ENCODE results near the gene BTF3.

BTF3 gene

DNA sequence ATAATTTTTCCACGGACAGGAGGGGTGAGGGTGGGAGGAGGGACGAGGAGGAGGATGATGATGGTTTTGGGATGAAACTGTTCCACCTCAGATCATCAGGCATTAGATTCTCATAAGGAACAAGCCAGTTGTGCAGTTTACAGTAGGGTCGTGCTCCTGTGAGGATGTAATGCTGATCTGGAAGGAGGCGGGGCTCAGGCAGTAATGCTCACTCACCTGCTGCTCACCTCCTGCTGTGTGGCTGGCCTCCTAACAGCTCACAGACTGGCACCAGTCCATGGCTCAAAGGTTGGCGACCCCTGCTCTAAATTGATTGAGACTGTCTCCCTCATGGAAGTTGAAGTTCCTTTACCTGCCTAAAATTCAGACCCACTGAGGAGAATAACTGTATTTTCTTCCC lies 34.0 kb downstream of the BTF3 start:
- no peak overlapping the region for H3K27ac ChIP-seq (replicated peaks; ENCODE audit: low read length)
- no peak overlapping the region for H2BK15ac ChIP-seq (ENCODE audit: low read length)
- no peak overlapping the region for H3K23ac ChIP-seq (ENCODE audit: low read depth, low read length, poor library complexity)
- H2AK5ac ChIP-seq (ENCODE audit: low read depth, low read length), result no peak overlapping the region
- H3K27me3 ChIP-seq (ENCODE audit: control insufficient read depth in 3 of 3, insufficient read depth in 3 of 3, low read depth in 1 of 3, low read length in 3 of 3), result peaks cover 0 to 34% (median 0%) of the 10 kb centered on the region in 3 experiments
- no peak overlapping the region for H3K18ac ChIP-seq (ENCODE audit: low read length)
- no peak overlapping the region for H4K8ac ChIP-seq (ENCODE audit: low read depth, low read length)
- H3K4ac ChIP-seq (ENCODE audit: low read length), result no peak overlapping the region
- no peak overlapping the region for H2BK12ac ChIP-seq (ENCODE audit: low read length)
- H3K4me3 ChIP-seq (ENCODE audit: low read length in 2 of 2), result no peak overlapping the region
- H3K9me3 ChIP-seq (replicated peaks in 1 of 2; ENCODE audit: control insufficient read depth in 2 of 2, insufficient read depth in 1 of 2, low read depth in 1 of 2, low read length in 2 of 2), result no peaks in the 10 kb centered on the region
- H4K91ac ChIP-seq (ENCODE audit: low read depth, low read length, poor library complexity), result no peak overlapping the region
- no peak overlapping the region for H3K14ac ChIP-seq (ENCODE audit: low read length)
- no peaks in the 10 kb centered on the region for H3K36me3 ChIP-seq (replicated peaks in 1 of 2; ENCODE audit: control insufficient read depth in 2 of 2, insufficient read depth in 2 of 2, low read length in 2 of 2)
- H3K9ac ChIP-seq (ENCODE audit: low read depth, low read length, poor library complexity), result no peak overlapping the region
- H2BK120ac ChIP-seq (ENCODE audit: low read depth, low read length), result no peak overlapping the region
- no CpG with 5 or more reads among the region's 5 CpGs for WGBS, 2 donors (ENCODE audit: extremely low coverage in 2 of 2, insufficient read length in 2 of 2, insufficient replicate concordance in 1 of 2)
- H2BK5ac ChIP-seq (ENCODE audit: low read length), result no peak overlapping the region
- no peaks in the 10 kb centered on the region for H3K4me1 ChIP-seq (ENCODE audit: control insufficient read depth in 2 of 2, insufficient read depth in 1 of 2, low read depth in 1 of 2, low read length in 2 of 2)
- DNase-seq (ENCODE audit: low spot score), result no peak
- no peak overlapping the region for H3K4me2 ChIP-seq (ENCODE audit: insufficient read depth, low read length, poor library complexity, severe bottlenecking)
- H2AFZ ChIP-seq (ENCODE audit: low read length), result no peak overlapping the region
- H3K79me1 ChIP-seq (ENCODE audit: low read depth, low read length), result no peaks in the 10 kb centered on the region

- Histone ChIP-seq H3K9me3 (replicated peaks in 1 of 2; ENCODE audit: control insufficient read depth in 2 of 2, insufficient read depth in 1 of 2, low read depth in 1 of 2, low read length in 2 of 2) (no peaks in the 10 kb centered on the region), H3K36me3 (replicated peaks in 1 of 2; ENCODE audit: control insufficient read depth in 2 of 2, insufficient read depth in 2 of 2, low read length in 2 of 2) (no peaks in the 10 kb centered on the region), H3K4ac (ENCODE audit: low read length) (no peak overlapping the region), H3K9ac (ENCODE audit: low read depth, low read length, poor library complexity) (no peak overlapping the region), H4K91ac (ENCODE audit: low read depth, low read length, poor library complexity) (no peak overlapping the region), H3K79me1 (ENCODE audit: low read depth, low read length) (no peaks in the 10 kb centered on the region), H2BK15ac (ENCODE audit: low read length) (no peak overlapping the region), H2BK12ac (ENCODE audit: low read length) (no peak overlapping the region), H3K14ac (ENCODE audit: low read length) (no peak overlapping the region), H3K4me2 (ENCODE audit: insufficient read depth, low read length, poor library complexity, severe bottlenecking) (no peak overlapping the region), H2AFZ (ENCODE audit: low read length) (no peak overlapping the region), H3K23ac (ENCODE audit: low read depth, low read length, poor library complexity) (no peak overlapping the region), H4K8ac (ENCODE audit: low read depth, low read length) (no peak overlapping the region), H3K18ac (ENCODE audit: low read length) (no peak overlapping the region), H2BK5ac (ENCODE audit: low read length) (no peak overlapping the region), H3K4me3 (ENCODE audit: low read length in 2 of 2) (no peak overlapping the region), H2AK5ac (ENCODE audit: low read depth, low read length) (no peak overlapping the region), H3K27ac (replicated peaks; ENCODE audit: low read length) (no peak overlapping the region), H3K27me3 (ENCODE audit: control insufficient read depth in 3 of 3, insufficient read depth in 3 of 3, low read depth in 1 of 3, low read length in 3 of 3) (peaks cover 0 to 19% (median 0%) of the 10 kb centered on the region in 3 experiments), H3K4me1 (ENCODE audit: control insufficient read depth in 2 of 2, insufficient read depth in 1 of 2, low read depth in 1 of 2, low read length in 2 of 2) (no peaks in the 10 kb centered on the region), H2BK120ac (ENCODE audit: low read depth, low read length) (no peak overlapping the region)
- no CpG with 5 or more reads among the region's 5 CpGs for WGBS, 2 donors (ENCODE audit: extremely low coverage in 2 of 2, insufficient read length in 2 of 2, insufficient replicate concordance in 1 of 2)
- no peak for DNase-seq (ENCODE audit: low spot score)
Observed at GRCh38 chr5:73534011-73534644, 35.9 kb downstream of the BTF3 start.

DNA sequence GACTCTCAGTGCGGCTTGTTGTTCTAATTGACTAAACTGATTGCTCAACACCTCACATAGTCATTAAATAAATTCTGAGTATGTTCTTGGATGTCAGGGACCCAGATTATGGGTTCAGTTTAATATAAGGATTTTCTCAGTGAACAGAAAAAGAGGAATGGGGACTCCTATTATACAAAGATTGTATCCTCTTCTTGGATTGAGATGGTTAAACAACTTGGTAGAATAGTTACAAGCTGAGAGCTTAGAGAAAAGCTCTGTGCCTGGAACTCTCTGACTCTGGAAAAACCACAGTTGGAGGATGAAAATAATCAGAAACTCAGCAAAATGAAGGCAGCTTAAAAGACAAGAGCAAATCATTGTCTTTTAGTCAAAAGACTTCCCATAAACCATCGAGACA lies 36.7 kb downstream of the BTF3 start:
- H2BK15ac ChIP-seq (ENCODE audit: low read length), result no peak overlapping the region
- no peak overlapping the region for H3K27ac ChIP-seq (replicated peaks; ENCODE audit: low read length)
- no peak overlapping the region for H2BK120ac ChIP-seq (ENCODE audit: low read depth, low read length)
- no peak overlapping the region for H2AK5ac ChIP-seq (ENCODE audit: low read depth, low read length)
- H4K91ac ChIP-seq (ENCODE audit: low read depth, low read length, poor library complexity), result no peak overlapping the region
- H3K4me3 ChIP-seq (ENCODE audit: low read length in 2 of 2), result no peak overlapping the region
- H3K79me1 ChIP-seq (ENCODE audit: low read depth, low read length), result no peaks in the 10 kb centered on the region
- no peaks in the 10 kb centered on the region for H3K9me3 ChIP-seq (replicated peaks in 1 of 2; ENCODE audit: control insufficient read depth in 2 of 2, insufficient read depth in 1 of 2, low read depth in 1 of 2, low read length in 2 of 2)
- no peak overlapping the region for H3K14ac ChIP-seq (ENCODE audit: low read length)
- H2BK5ac ChIP-seq (ENCODE audit: low read length), result no peak overlapping the region
- no peak for DNase-seq (ENCODE audit: low spot score)
- no peaks in the 10 kb centered on the region for H3K4me1 ChIP-seq (ENCODE audit: control insufficient read depth in 2 of 2, insufficient read depth in 1 of 2, low read depth in 1 of 2, low read length in 2 of 2)
- no peak overlapping the region for H4K8ac ChIP-seq (ENCODE audit: low read depth, low read length)
- H3K9ac ChIP-seq (ENCODE audit: low read depth, low read length, poor library complexity), result no peak overlapping the region
- H2BK12ac ChIP-seq (ENCODE audit: low read length), result no peak overlapping the region
- no peaks in the 10 kb centered on the region for H3K36me3 ChIP-seq (replicated peaks in 1 of 2; ENCODE audit: control insufficient read depth in 2 of 2, insufficient read depth in 2 of 2, low read length in 2 of 2)
- H2AFZ ChIP-seq (ENCODE audit: low read length), result no peak overlapping the region
- H3K27me3 ChIP-seq (ENCODE audit: control insufficient read depth in 3 of 3, insufficient read depth in 3 of 3, low read depth in 1 of 3, low read length in 3 of 3), result peaks cover 0 to 10% (median 0%) of the 10 kb centered on the region in 3 experiments
- H3K23ac ChIP-seq (ENCODE audit: low read depth, low read length, poor library complexity), result no peak overlapping the region
- no peak overlapping the region for H3K4me2 ChIP-seq (ENCODE audit: insufficient read depth, low read length, poor library complexity, severe bottlenecking)
- WGBS, 2 donors (ENCODE audit: extremely low coverage in 2 of 2, insufficient read length in 2 of 2, insufficient replicate concordance in 1 of 2), result no CpG with 5 or more reads among the region's 2 CpGs
- H3K18ac ChIP-seq (ENCODE audit: low read length), result no peak overlapping the region
- H3K4ac ChIP-seq (ENCODE audit: low read length), result no peak overlapping the region

DNA sequence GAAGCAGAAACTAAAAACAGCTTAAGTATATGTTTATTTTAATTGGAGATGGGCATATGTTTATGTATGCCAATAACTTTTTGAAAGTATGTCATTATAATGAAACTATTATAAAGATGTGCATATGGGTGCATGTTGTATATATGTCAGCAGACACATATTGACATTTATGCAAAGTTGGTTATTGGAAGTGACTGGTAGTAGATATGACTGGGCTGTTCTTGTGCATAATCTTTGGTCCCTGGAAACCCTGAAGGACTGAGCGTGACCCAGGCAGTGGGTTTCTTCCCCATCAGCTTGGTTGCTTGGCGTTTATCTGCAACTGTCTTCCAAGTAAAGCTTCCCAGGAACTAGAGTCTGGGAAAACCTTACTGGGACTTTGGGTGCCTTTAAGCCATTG lies 41.5 kb downstream of the BTF3 start:
- no peak overlapping the region for H4K8ac ChIP-seq (ENCODE audit: low read depth, low read length)
- no peak overlapping the region for H2BK120ac ChIP-seq (ENCODE audit: low read depth, low read length)
- no peaks in the 10 kb centered on the region for H3K79me1 ChIP-seq (ENCODE audit: low read depth, low read length)
- no peaks in the 10 kb centered on the region for H3K36me3 ChIP-seq (replicated peaks in 1 of 2; ENCODE audit: control insufficient read depth in 2 of 2, insufficient read depth in 2 of 2, low read length in 2 of 2)
- no peak overlapping the region for H3K4ac ChIP-seq (ENCODE audit: low read length)
- no peak overlapping the region for H3K23ac ChIP-seq (ENCODE audit: low read depth, low read length, poor library complexity)
- WGBS, 2 donors (ENCODE audit: extremely low coverage in 2 of 2, insufficient read length in 2 of 2, insufficient replicate concordance in 1 of 2), result no CpG with 5 or more reads among the region's 2 CpGs
- peaks cover 0 to 5% (median 1%) of the 10 kb centered on the region in 3 experiments for H3K27me3 ChIP-seq (ENCODE audit: control insufficient read depth in 3 of 3, insufficient read depth in 3 of 3, low read depth in 1 of 3, low read length in 3 of 3)
- H3K4me3 ChIP-seq (ENCODE audit: low read length in 2 of 2), result no peak overlapping the region
- H2BK15ac ChIP-seq (ENCODE audit: low read length), result no peak overlapping the region
- no peak overlapping the region for H3K4me2 ChIP-seq (ENCODE audit: insufficient read depth, low read length, poor library complexity, severe bottlenecking)
- H3K18ac ChIP-seq (ENCODE audit: low read length), result no peak overlapping the region
- H3K9me3 ChIP-seq (replicated peaks in 1 of 2; ENCODE audit: control insufficient read depth in 2 of 2, insufficient read depth in 1 of 2, low read depth in 1 of 2, low read length in 2 of 2), result no peaks in the 10 kb centered on the region
- H3K4me1 ChIP-seq (ENCODE audit: control insufficient read depth in 2 of 2, insufficient read depth in 1 of 2, low read depth in 1 of 2, low read length in 2 of 2), result peaks cover 0 to 9% of the 10 kb centered on the region in 2 donors
- no peak overlapping the region for H2AFZ ChIP-seq (ENCODE audit: low read length)
- H3K9ac ChIP-seq (ENCODE audit: low read depth, low read length, poor library complexity), result no peak overlapping the region
- H2BK12ac ChIP-seq (ENCODE audit: low read length), result no peak overlapping the region
- no peak overlapping the region for H4K91ac ChIP-seq (ENCODE audit: low read depth, low read length, poor library complexity)
- no peak overlapping the region for H2AK5ac ChIP-seq (ENCODE audit: low read depth, low read length)
- no peak overlapping the region for H3K27ac ChIP-seq (replicated peaks; ENCODE audit: low read length)
- no peak for DNase-seq (ENCODE audit: low spot score)
- no peak overlapping the region for H2BK5ac ChIP-seq (ENCODE audit: low read length)
- no peak overlapping the region for H3K14ac ChIP-seq (ENCODE audit: low read length)
